ENCODE measurements around the gene KIF17. TPM values are rescaled to one million over a fixed set of nuclear protein-coding genes. Genes with fewer than 3 reads are reported as not detected.

Gene KIF17
- total RNA-seq, 4 donors from 2014 or later = 0.76 to 5.6 (median 2.1) TPM

GRCh38 chr1:20684651-20685050 is 33.2 kb downstream of the KIF17 start:
- Histone ChIP-seq H3K4me1 (peaks cover 7% of the 10 kb centered on the region), H3K27ac (peak overlapping the region; percentile 44), H3K36me3 (no peaks in the 10 kb centered on the region), H3K9me3 (no peaks in the 10 kb centered on the region), H3K27me3 (no peaks in the 10 kb centered on the region), H3K4me3 (peak overlapping the region; percentile 35)
- no peak for DNase-seq (ENCODE audit: low spot score in 2 of 2)
- TF ChIP-seq POLR2A (IDR thresholded peaks at IDR 0.05) = no peak
- TF ChIP-seq POLR2AphosphoS5 (IDR thresholded peaks at IDR 0.05) = no peak
- TF ChIP-seq, protein P1, sequence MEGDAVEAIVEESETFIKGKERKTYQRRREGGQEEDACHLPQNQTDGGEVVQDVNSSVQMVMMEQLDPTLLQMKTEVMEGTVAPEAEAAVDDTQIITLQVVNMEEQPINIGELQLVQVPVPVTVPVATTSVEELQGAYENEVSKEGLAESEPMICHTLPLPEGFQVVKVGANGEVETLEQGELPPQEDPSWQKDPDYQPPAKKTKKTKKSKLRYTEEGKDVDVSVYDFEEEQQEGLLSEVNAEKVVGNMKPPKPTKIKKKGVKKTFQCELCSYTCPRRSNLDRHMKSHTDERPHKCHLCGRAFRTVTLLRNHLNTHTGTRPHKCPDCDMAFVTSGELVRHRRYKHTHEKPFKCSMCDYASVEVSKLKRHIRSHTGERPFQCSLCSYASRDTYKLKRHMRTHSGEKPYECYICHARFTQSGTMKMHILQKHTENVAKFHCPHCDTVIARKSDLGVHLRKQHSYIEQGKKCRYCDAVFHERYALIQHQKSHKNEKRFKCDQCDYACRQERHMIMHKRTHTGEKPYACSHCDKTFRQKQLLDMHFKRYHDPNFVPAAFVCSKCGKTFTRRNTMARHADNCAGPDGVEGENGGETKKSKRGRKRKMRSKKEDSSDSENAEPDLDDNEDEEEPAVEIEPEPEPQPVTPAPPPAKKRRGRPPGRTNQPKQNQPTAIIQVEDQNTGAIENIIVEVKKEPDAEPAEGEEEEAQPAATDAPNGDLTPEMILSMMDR (IDR thresholded peaks at IDR 0.05) = no peak
- TF ChIP-seq EP300 (IDR thresholded peaks at IDR 0.05) = no peak
- 84% methylated on average over 14 of the region's 14 CpGs for WGBS

DNA sequence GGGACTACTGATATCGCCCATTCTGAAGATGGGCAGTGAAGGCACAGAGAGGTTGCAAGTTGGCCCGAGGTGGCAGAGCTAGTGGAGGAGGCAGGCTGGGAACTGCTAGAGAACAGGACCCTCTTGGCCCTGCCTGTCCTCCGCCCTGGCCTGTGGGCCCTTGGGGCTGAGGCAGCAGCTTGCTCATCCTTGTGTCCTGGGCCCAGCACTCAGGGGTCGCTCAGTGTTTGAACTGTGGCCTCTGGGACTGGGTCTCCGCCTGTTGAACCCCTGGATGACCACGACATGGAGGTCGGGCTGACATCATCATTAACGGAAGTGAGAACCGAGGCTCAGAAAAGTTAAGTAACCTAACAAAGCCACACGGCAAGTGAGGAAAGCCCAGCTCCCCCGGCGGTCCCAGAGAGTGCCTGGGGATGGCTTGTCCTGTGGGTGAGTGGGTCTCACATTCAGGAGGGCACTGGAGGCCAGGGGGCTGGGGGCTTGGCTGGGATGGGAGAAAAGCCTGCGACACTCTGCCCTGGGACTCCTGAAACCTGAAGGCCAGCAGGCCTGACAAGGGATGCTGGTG is 33.7 kb downstream of the KIF17 start:
- no peak for TF ChIP-seq POLR2A (IDR thresholded peaks at IDR 0.05)
- H3K4me3 ChIP-seq = peak overlapping the region; percentile 35

DNA sequence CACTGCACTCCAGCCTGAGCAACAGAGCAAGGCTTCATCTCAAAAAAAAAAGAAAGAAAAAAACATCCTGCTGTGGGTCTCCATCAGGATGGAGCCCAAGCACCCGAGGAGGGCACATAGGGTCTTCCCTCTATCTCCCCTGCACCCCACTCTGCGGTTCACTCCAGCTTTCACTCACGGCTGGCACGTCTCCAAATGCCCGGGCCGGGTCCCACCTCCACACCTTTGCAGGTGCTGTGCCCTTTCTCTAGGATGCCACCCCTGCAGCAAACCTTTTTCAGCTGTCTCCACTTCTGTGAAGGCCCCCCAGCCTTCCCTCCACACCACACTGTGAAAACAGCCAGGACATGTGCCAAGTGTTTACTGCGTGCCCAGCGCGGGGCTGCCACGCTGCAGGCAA is 34.2 kb downstream of the KIF17 start:
- WGBS = 78% methylated on average over 10 of the region's 10 CpGs

More for the DNA sequence above, 33.7 kb downstream of the KIF17 start:
- no peak for DNase-seq (ENCODE audit: low spot score in 2 of 2)
- peaks cover 7% of the 10 kb centered on the region for H3K4me1 ChIP-seq
- H3K9me3 ChIP-seq = no peaks in the 10 kb centered on the region
- peak overlapping the region; percentile 44 for H3K27ac ChIP-seq
- H3K27me3 ChIP-seq = no peaks in the 10 kb centered on the region
- no peaks in the 10 kb centered on the region for H3K36me3 ChIP-seq
- 71% methylated on average over 10 of the region's 13 CpGs for WGBS

DNA sequence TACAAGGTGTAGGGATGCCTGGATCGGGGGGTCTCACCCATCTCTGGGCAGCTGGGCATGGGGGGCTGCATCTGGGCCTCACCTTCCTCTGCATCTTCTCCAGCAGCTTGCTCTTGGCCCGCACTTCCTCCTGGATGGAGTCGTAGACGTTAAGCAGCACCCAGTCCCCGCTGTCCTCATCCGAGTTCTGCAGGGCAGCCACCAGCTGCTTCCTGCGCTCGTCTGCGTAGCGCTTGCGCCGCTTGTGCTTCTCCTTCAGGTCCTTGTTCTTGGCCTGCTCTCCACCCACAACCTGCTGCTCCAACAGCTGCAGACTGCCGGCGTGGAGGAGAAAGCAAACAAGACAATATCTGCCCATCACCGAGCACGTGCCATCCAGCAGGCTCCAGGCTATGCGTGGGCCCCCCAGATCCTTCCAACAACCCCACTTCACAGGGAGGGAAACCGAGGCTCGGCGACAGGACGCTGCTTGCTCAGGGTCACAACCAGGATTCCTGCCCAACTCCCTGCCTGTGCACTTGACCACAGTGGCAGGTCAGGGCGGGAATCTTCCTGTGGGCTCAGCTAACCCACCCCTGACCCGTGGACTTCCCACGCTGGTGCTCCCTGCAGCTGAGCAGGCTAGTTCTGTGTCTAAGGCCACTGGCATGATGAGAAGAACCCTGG is 35.1 kb downstream of the KIF17 start:
- TF ChIP-seq, protein P1 (IDR thresholded peaks at IDR 0.05) = no peak
- no peak for TF ChIP-seq POLR2A (IDR thresholded peaks at IDR 0.05)
- Histone ChIP-seq H3K9me3 (no peaks in the 10 kb centered on the region), H3K27ac (no peak overlapping the region), H3K27me3 (no peaks in the 10 kb centered on the region), H3K4me1 (peaks cover 7% of the 10 kb centered on the region), H3K36me3 (no peaks in the 10 kb centered on the region), H3K4me3 (no peak overlapping the region)
- WGBS = 86% methylated on average over 24 of the region's 24 CpGs
- no peak for DNase-seq (ENCODE audit: low spot score in 2 of 2)

More for the DNA sequence above, 34.2 kb downstream of the KIF17 start:
- Histone ChIP-seq H3K27me3 (no peaks in the 10 kb centered on the region), H3K4me3 (no peak overlapping the region), H3K27ac (no peak overlapping the region), H3K9me3 (no peaks in the 10 kb centered on the region), H3K4me1 (peaks cover 7% of the 10 kb centered on the region), H3K36me3 (no peaks in the 10 kb centered on the region)
- TF ChIP-seq, protein P1 (IDR thresholded peaks at IDR 0.05) = no peak
- TF ChIP-seq POLR2AphosphoS5 (IDR thresholded peaks at IDR 0.05) = no peak
- TF ChIP-seq POLR2A (IDR thresholded peaks at IDR 0.05) = no peak
- TF ChIP-seq EP300 (IDR thresholded peaks at IDR 0.05) = no peak
- DNase-seq (ENCODE audit: low spot score in 2 of 2) = no peak

DNA sequence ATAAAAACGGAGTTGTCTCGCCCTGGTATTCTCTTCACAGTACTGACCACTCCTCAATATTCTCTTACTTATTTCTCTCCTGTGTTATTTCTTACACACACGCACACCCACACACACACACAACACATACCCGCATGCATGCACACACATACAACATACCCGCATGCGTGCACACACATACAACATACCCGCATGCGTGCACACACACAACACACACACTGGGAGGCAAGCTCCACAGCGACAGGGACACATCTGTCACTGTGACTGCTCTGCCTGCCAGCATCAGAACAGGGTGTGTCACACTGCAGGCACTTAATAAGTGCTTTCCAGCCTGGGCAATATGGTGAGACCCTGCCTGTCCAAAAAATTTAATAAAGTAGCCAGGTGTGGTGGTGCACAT is 35.8 kb downstream of the KIF17 start:
- Histone ChIP-seq H3K4me1 (peaks cover 7% of the 10 kb centered on the region), H3K9me3 (no peaks in the 10 kb centered on the region), H3K36me3 (no peaks in the 10 kb centered on the region), H3K27ac (no peak overlapping the region), H3K4me3 (no peak overlapping the region), H3K27me3 (no peaks in the 10 kb centered on the region)
- 93% methylated on average over 9 of the region's 9 CpGs for WGBS
- no peak for DNase-seq (ENCODE audit: low spot score in 2 of 2)
- TF ChIP-seq POLR2AphosphoS5 (IDR thresholded peaks at IDR 0.05) = no peak
- TF ChIP-seq, protein P1 (IDR thresholded peaks at IDR 0.05) = no peak
- no peak for TF ChIP-seq EP300 (IDR thresholded peaks at IDR 0.05)
- TF ChIP-seq POLR2A (IDR thresholded peaks at IDR 0.05) = no peak

Data from suprapubic skin (tissue), 4 donors.